PC-9 (cell line): ENCODE results near the gene LRRC28.

ENCODE experiments used
- EZH2 ChIP-seq: fragments of 200-600 bp; sonication (generic); IDR thresholded peaks from 2 replicates; pipeline ENCODE4 v1.8.0; 2017; ENCODE audit warnings: antibody characterized with exemption, low read depth
- TF ChIP-seq, protein P1 (sequence below): fragments of 200-600 bp; sonication (generic); conservative IDR thresholded peaks from 2 replicates; pipeline ENCODE4 v1.6.1; 2017; ENCODE audit warnings: mixed run types, antibody characterized with exemption, mild to moderate bottlenecking, moderate library complexity

DNA sequence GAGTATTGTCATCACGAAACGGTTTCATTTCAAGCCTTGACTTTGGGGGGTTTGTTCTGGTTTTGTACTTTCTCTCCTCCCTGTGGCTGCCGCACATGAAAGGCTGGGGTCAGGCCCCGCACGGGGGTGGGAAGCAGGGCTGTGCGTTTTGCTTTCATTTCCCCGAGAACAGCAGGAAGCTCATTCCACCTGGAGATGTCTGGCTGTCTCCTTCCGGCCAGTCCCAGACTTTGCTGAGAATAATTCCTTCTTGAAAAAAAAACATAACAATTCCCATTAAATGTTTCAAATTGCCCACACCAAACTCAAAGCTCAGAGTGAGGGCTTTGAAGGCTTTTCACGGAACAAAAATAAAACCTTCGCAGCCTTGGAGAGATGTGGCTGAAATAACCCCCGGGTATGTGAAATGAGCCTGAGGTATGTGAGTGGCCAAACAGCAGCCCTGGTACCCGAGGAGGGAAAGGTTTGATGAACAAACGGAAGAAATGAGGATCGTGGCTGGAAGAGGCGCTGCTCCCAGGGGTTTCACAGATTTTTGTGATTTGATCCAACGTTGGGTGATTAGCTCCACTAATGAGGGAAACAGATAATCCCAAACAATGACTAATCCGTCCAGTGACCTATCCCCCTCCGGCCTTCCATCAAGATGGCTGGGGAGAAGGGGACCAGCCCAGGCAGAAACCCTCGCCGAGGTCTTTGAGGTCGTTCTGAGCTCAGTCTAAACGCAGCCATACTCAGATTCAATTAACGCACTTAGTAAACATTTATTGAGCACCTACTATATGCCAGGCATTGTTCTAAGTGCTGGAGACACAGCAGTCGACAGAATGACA is 187.6 kb downstream of the LRRC28 start:
- no peak for TF ChIP-seq EZH2
- TF ChIP-seq, protein P1, sequence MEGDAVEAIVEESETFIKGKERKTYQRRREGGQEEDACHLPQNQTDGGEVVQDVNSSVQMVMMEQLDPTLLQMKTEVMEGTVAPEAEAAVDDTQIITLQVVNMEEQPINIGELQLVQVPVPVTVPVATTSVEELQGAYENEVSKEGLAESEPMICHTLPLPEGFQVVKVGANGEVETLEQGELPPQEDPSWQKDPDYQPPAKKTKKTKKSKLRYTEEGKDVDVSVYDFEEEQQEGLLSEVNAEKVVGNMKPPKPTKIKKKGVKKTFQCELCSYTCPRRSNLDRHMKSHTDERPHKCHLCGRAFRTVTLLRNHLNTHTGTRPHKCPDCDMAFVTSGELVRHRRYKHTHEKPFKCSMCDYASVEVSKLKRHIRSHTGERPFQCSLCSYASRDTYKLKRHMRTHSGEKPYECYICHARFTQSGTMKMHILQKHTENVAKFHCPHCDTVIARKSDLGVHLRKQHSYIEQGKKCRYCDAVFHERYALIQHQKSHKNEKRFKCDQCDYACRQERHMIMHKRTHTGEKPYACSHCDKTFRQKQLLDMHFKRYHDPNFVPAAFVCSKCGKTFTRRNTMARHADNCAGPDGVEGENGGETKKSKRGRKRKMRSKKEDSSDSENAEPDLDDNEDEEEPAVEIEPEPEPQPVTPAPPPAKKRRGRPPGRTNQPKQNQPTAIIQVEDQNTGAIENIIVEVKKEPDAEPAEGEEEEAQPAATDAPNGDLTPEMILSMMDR: no peak
